HG02884 (cell line): ENCODE results near the gene CERS6.
"Not testable (repeated sequence)": the region's sequence is repeated elsewhere in the genome, so short reads cannot be mapped to it uniquely, and the experiment has no call there.

Experiments
- ATAC-seq: cut with Tn5 transposase; IDR thresholded peaks from one replicate; pipeline ENCODE4 v1.9.1; 2021; ENCODE audit warnings: mild to moderate bottlenecking, moderate library complexity; ENCODE audit not compliant: unreplicated experiment

CERS6 gene

GRCh38 chr2:168466834-168467565, 10.9 kb downstream of the CERS6 start:
- ATAC-seq, result no peak

GRCh38 chr2:168467729-168468128, 11.7 kb downstream of the CERS6 start:
- ATAC-seq, result no peak

- no peak for ATAC-seq
Measured at GRCh38 chr2:168468354-168468753, 12.3 kb downstream of the CERS6 start.

- peak; percentile 65 for ATAC-seq
Measured at GRCh38 chr2:168469281-168469988, 13.4 kb downstream of the CERS6 start.

- ATAC-seq, result peak; percentile 37
Measured at GRCh38 chr2:168470320-168471162, 14.5 kb downstream of the CERS6 start.

GRCh38 chr2:168471163-168471475, 15.0 kb downstream of the CERS6 start:
- no peak for ATAC-seq

GRCh38 chr2:168475636-168476035, 19.6 kb downstream of the CERS6 start:
- ATAC-seq, result no peak

- ATAC-seq, result no peak
Measured at GRCh38 chr2:168478206-168478605, 22.1 kb downstream of the CERS6 start.

GRCh38 chr2:168480356-168480755, 24.3 kb downstream of the CERS6 start:
- ATAC-seq, result no peak

- no peak for ATAC-seq
Measured at GRCh38 chr2:168480825-168481585, 24.9 kb downstream of the CERS6 start.

GRCh38 chr2:168482269-168482668, 26.2 kb downstream of the CERS6 start:
- ATAC-seq, result no peak

- no peak for ATAC-seq
Measured at GRCh38 chr2:168482952-168483831, 27.1 kb downstream of the CERS6 start.

- no peak for ATAC-seq
Measured at GRCh38 chr2:168486477-168486876, 30.4 kb downstream of the CERS6 start.

- peak; percentile 89 for ATAC-seq
Measured at GRCh38 chr2:168490015-168490874, 34.2 kb downstream of the CERS6 start.

- peak; percentile 18 for ATAC-seq
Measured at GRCh38 chr2:168490946-168491605, 35.0 kb downstream of the CERS6 start.

- not testable (repeated sequence) for ATAC-seq
Measured at GRCh38 chr2:168491728-168492127, 35.7 kb downstream of the CERS6 start.

- ATAC-seq, result not testable (repeated sequence)
Measured at GRCh38 chr2:168493219-168493618, 37.1 kb downstream of the CERS6 start.

- no peak for ATAC-seq
Measured at GRCh38 chr2:168494190-168494711, 38.2 kb downstream of the CERS6 start.
